Neutrophil (primary cell): ENCODE measurements around the gene FAM151B.
A peak's percentile ranks its signal among the peaks of the same experiment; 100 is the strongest.
"Not testable (repeated sequence)": the region's sequence is repeated elsewhere in the genome, so short reads cannot be mapped to it uniquely, and the experiment has no call there.

Source experiments
- H3K27ac ChIP-seq: fragments of 200-600 bp; sonication (generic); 2 replicates; pipeline ENCODE4 v1.5.1; 2016; ENCODE audit warnings: mild to moderate bottlenecking, moderate library complexity
- H3K27me3 ChIP-seq: fragments of 200-600 bp; sonication (generic); 2 replicates; pipeline ENCODE4 v1.6.0; 2016; ENCODE audit warnings: mild to moderate bottlenecking
- H3K36me3 ChIP-seq: fragments of 200-600 bp; sonication (generic); 2 replicates; pipeline ENCODE4 v1.5.1; 2017
- H3K4me1 ChIP-seq, 2 experiments: fragments of 200-600 bp in 1 of 2; sonication (generic) in 1 of 2; 1 replicate in 1 of 2; 2 replicates in 1 of 2; pipeline versions ENCODE4 v1.5.1 to v1.6.1; 2013 to 2016; ENCODE audit warnings: low read depth in 1 of 2, low read length in 1 of 2, mild to moderate bottlenecking in 1 of 2, moderate library complexity in 1 of 2; ENCODE audit not compliant: control insufficient read depth in 1 of 2, insufficient read depth in 1 of 2
- H3K4me3 ChIP-seq, 2 experiments: fragments of 200-600 bp in 1 of 2; sonication (generic) in 1 of 2; 1 replicate in 1 of 2; 2 replicates in 1 of 2; pipeline ENCODE4 v1.5.1; 2013 to 2016; ENCODE audit warnings: low read depth in 1 of 2, low read length in 1 of 2, mild to moderate bottlenecking in 1 of 2, moderate library complexity in 1 of 2
- H3K9me3 ChIP-seq: fragments of 200-600 bp; sonication (generic); 2 replicates; pipeline ENCODE4 v1.5.1; 2016
- CTCF ChIP-seq: fragments of 200-600 bp; sonication (generic); IDR thresholded peaks from 2 replicates; pipeline ENCODE4 v1.5.1; 2016; ENCODE audit warnings: antibody characterized with exemption

FAM151B gene

DNA sequence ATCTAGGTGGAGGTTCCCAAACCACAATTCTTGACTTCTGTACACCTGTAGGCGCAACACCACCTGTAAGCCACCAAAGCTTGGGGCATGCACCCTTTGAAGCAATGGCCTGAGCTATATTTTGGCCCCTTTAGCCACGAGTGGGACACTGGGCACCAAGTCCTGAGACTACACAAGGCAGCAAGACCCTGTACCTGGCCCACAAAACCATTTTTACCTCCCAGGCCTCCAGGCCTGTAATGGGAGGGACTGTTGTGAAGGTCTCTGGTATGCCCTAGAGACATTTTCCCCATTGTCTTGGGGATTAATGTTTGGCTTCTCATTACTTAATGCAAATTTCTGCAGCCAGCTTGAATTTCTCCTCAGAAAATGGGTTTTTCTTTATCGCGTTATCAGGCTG is 24.6 kb upstream of the FAM151B start:
- TF ChIP-seq CTCF = no peak
- Histone ChIP-seq H3K4me3 (no peak overlapping the region), H3K27me3 (no peaks in the 10 kb centered on the region), H3K9me3 (no peaks in the 10 kb centered on the region), H3K27ac (no peak overlapping the region), H3K4me1 (peaks cover 28 to 29% of the 10 kb centered on the region in 2 experiments), H3K36me3 (peaks cover 59% of the 10 kb centered on the region)

DNA sequence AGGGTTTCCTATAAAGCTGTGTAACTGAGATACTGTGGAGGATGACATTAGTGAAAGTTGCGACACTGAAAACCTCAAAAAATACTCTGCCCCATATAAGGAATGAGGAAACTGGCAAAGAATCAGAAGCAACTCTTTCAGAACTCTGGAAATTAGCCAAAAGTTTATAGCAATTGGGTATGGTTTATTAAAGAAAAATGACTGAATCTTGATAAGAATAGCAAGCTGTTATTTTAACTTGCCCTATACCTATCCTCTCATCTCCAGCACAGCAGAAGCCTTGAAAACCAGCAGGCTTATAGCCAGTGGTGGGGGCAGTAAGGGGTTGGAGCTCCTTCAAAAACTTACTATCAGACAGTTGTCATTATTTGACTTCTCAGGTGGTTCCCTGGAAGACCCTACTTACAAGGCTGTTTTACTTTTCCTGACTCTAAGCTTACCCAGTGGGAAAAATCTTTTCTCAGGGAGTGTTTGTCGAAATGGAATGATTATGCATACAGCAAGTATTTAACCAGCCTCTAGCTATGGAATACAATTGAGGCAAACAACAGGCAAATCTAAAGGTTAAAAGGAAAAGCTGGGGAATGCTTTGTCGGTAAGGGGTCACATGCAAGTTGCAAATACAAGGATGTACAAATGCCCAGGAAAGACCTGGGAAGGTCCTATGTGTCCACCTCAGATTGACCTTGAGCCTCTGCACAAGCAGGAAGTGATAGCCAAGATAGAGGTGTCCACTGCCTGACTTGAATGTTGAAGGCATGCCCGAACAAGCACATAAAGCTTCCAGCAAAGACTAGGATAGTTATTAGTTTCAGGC is 21.0 kb upstream of the FAM151B start:
- H3K4me3 ChIP-seq = no peak overlapping the region
- H3K4me1 ChIP-seq = peaks cover 32 to 35% of the 10 kb centered on the region in 2 experiments
- peaks cover 33% of the 10 kb centered on the region for H3K36me3 ChIP-seq
- no peaks in the 10 kb centered on the region for H3K27me3 ChIP-seq
- H3K27ac ChIP-seq = peak overlapping the region; percentile 73
- H3K9me3 ChIP-seq = no peaks in the 10 kb centered on the region
- TF ChIP-seq CTCF = no peak

- H3K27ac ChIP-seq = no peak overlapping the region
- peaks cover 23% of the 10 kb centered on the region for H3K36me3 ChIP-seq
Measured at GRCh38 chr5:80468131-80468530, 19.8 kb upstream of the FAM151B start.

GRCh38 chr5:80470631-80471030 is 17.3 kb upstream of the FAM151B start:
- not testable (repeated sequence) for H3K9me3 ChIP-seq, H3K4me3 ChIP-seq, H3K27me3 ChIP-seq, H3K27ac ChIP-seq
- peaks cover 29 to 32% of the 10 kb centered on the region in 2 experiments for H3K4me1 ChIP-seq
- H3K36me3 ChIP-seq = peaks cover 37% of the 10 kb centered on the region

More at GRCh38 chr5:80468131-80468530, 19.8 kb upstream of the FAM151B start:
- TF ChIP-seq CTCF = no peak
- no peaks in the 10 kb centered on the region for H3K27me3 ChIP-seq
- peaks cover 32 to 35% of the 10 kb centered on the region in 2 experiments for H3K4me1 ChIP-seq
- no peak overlapping the region for H3K4me3 ChIP-seq
- no peaks in the 10 kb centered on the region for H3K9me3 ChIP-seq

DNA sequence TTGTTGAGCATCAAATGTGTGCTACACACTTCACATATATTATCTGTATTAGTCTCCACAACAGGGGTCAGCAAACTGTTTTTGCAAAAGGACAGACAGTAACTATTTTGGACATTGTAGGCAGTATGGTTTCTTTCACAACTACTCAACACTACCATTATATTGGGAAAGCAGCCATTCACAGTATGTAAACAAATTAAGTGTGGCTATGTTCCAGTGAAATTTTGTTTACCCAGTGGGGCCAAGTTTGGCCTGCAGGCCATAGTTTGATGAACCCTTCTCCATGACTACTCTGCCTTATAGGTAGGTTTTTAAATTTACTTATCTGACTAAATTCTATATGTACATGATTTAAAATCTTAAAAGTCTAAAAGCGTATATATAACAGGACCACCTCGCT is 13.0 kb upstream of the FAM151B start:
- no peak overlapping the region for H3K4me3 ChIP-seq
- no peaks in the 10 kb centered on the region for H3K27me3 ChIP-seq
- no peak overlapping the region for H3K27ac ChIP-seq
- TF ChIP-seq CTCF = no peak
- H3K9me3 ChIP-seq = no peaks in the 10 kb centered on the region
- H3K4me1 ChIP-seq = no peaks in the 10 kb centered on the region
- H3K36me3 ChIP-seq = peaks cover 79% of the 10 kb centered on the region

GRCh38 chr5:80479713-80480112 is 8.2 kb upstream of the FAM151B start:
- Histone ChIP-seq H3K36me3 (peaks cover 51% of the 10 kb centered on the region), H3K27me3 (no peaks in the 10 kb centered on the region), H3K4me3 (no peak overlapping the region), H3K4me1 (peaks cover 0 to 5% of the 10 kb centered on the region in 2 experiments), H3K27ac (no peak overlapping the region), H3K9me3 (no peaks in the 10 kb centered on the region)
- no peak for TF ChIP-seq CTCF
